MM.1S (cell line): Measurements from ENCODE around the gene NNT.

Experiments
- CTCF ChIP-seq: fragments of 300-600 bp; sonication (generic); IDR thresholded peaks from 2 replicates; pipeline ENCODE4 v1.5.1; 2016; ENCODE audit warnings: antibody characterized with exemption, low read length, mixed read lengths
- EZH2 ChIP-seq: fragments of 300-600 bp; sonication (generic); optimal IDR thresholded peaks from 2 replicates; pipeline ENCODE3; 2017; ENCODE audit warnings: low read depth, mild to moderate bottlenecking, antibody characterized with exemption, low read length, mixed read lengths

DNA sequence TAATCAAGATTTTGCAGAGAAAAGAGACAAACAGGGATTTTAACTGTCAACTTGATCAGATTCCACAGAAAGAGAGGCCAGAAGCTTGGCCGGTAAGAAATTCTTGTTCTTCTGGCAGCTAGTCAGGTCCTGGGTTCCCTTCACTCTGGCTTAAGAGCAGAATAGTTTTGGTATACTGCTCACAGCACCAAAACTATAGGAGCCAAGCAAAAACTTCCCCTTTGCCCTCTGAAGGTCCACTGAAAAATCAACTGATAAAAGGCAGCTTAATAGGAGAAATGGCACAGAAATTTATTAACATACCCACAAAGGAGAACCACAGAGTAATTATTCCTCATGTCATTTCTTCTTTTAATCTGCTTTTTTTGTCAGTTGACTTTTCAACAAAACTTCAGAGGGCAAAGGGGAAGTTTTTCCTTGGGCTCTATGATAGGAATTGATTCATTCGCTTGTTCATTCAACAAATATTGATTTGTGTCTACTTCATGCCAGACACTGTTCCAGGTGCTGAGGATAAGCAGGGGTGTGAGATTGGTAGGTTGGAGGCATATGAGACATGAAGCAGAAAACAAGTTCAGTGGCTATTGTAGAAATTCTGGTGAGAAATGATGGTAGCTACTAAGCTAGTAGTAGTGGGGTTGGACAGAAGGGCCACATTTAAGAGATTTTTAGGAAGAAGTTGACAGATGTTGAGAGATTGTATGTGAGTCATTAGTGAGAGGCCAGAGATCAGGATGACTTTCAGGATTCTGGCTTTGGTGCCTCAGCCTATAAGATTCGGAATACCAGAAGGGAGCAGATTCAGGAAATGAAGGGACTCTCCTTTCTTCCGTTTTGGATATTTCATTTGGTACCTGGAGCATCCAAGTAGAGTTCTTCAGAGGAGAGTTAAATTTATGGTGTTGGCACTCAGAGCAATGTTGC is 20.6 kb upstream of the NNT start:
- TF ChIP-seq EZH2 (no peak), CTCF (no peak)
